Neural progenitor cell (in vitro differentiated cells): ENCODE results near the gene CCT7.
"Not testable (repeated sequence)": the region's sequence is repeated elsewhere in the genome, so short reads cannot be mapped to it uniquely, and the experiment has no call there.

ENCODE experiments used
- CTCF ChIP-seq: fragments of 200-600 bp; sonication (generic); IDR thresholded peaks from 2 replicates; pipeline ENCODE4 v1.5.1; 2017; ENCODE audit warnings: antibody characterized with exemption, mild to moderate bottlenecking
- EZH2phosphoT487 ChIP-seq: fragments of 200-600 bp; sonication (generic); IDR thresholded peaks from 2 replicates; pipeline ENCODE4 v1.6.1; 2017; ENCODE audit warnings: antibody characterized with exemption

- TF ChIP-seq CTCF, EZH2phosphoT487: not testable (repeated sequence)
These were observed 28.8 kb downstream of the CCT7 start for GRCh38 chr2:73262691-73263429.
